GM18517 (cell line): Measurements from ENCODE around the gene MSMP.

Experiments
- ATAC-seq: cut with Tn5 transposase; IDR thresholded peaks from one replicate; pipeline ENCODE4 v1.9.1; 2021; ENCODE audit warnings: mild to moderate bottlenecking, moderate library complexity; ENCODE audit not compliant: unreplicated experiment

Gene MSMP

GRCh38 chr9:35771943-35772342 lies 17.9 kb upstream of the MSMP start:
- no peak for ATAC-seq

GRCh38 chr9:35771534-35771933 lies 17.5 kb upstream of the MSMP start:
- no peak for ATAC-seq

DNA sequence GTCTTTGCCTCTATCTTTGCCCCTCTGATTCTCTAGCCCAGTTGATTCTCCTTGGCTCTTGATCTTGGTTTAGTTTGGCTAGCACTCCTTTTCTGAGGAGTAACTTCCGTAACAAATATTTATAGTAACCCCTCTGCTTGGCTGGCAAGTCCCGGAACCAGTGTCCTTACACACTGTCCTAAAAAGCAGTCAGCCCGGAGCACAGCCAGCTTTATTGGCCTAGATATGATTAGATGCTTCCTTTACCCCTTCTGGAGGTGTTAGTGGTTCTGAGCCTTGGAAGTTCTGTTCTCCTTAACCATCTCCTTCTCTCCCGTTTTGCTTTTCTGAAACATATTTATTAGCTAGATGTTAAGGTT lies 17.0 kb upstream of the MSMP start:
- no peak for ATAC-seq

DNA sequence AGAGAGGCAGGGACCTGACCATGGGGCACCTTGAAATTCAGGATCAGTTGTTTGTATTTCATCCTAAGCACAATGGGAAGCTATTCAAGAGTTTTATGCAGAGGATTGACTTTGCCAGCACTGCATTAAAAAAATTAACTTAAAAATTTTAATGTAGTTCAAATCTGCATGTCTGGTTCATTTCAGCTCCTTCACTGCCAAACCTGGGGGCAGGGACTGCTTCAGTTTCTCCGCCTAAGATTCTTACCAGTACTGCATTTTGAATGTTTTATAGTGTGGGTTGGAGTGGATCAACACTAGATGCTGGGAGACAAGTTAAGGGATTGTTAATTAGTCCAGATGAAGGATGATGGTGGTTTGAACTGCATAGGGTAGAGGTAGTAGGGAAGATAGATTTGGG lies 15.7 kb upstream of the MSMP start:
- no peak for ATAC-seq

GRCh38 chr9:35767458-35767857 lies 13.4 kb upstream of the MSMP start:
- ATAC-seq = no peak

GRCh38 chr9:35766997-35767396 lies 12.9 kb upstream of the MSMP start:
- ATAC-seq = no peak

DNA sequence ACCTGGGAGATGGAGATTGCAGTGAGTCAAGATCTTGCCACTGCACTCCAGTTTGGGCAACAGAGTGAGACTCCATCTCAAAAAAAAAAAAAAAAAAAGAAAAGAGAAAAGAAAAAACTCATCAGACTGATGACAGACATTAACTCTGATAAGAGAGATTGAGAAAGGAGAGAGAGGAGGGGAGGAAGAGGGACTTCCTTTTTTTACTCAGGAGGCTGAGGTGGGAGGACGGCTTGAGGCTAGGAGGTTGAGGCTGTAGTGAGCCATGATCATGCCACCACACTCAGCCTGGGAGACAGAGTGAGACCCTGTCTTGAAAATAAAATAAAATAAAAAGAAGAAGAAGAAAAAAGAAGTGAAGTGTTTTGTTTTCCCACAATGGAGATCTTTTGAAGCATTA lies 9.7 kb upstream of the MSMP start:
- ATAC-seq = no peak

GRCh38 chr9:35763181-35763580 lies 9.1 kb upstream of the MSMP start:
- ATAC-seq = no peak

DNA sequence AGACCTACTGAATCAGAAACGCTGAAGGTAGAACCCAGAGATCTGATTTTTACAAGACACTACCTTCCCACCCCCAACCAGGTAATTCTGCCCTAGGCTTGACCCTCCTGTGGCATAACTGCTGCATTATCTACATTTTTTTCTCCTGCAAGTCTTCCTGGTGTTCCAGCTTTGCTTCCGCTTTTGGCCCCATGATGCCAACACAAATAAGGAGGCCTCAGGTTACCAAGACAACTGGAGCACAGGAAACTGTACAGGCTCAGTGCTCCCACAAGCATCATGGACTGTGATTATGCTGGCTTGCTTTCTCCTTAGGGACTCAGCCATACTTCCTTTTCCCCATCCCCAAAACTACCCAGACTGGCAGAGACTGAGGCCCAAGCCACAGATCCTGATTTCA lies 6.6 kb upstream of the MSMP start:
- no peak for ATAC-seq

- no peak for ATAC-seq
Observed at GRCh38 chr9:35759795-35760194, 5.7 kb upstream of the MSMP start.

DNA sequence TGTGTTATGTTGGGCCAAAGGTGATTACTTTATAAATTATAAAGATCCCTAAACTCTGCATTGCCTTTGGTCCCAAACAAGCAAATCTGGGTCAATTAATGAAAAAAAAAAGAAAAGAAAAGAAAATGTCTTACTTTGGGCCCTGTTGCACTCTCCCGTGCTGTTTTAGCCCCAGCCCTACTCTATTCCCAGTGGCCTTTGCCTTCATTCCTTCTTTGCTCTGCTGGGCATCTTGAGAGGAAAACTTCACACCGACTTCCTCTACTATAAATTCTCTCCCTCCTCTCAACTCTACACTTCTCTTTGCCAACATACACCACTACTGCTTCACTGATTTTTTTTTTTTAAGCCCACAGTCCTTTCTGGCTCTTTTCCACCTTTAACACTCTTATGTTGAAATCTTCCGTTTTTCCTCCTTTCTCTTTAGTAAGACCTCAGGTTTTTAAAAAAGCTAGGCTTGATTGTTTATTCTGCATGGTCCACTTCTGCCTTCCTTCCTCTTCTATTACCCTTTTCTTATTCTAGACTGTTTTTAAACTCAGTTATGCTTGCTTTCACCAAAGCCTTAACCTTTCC lies 4.5 kb upstream of the MSMP start:
- ATAC-seq = no peak

GRCh38 chr9:35757892-35758275 lies 3.8 kb upstream of the MSMP start:
- ATAC-seq = no peak

DNA sequence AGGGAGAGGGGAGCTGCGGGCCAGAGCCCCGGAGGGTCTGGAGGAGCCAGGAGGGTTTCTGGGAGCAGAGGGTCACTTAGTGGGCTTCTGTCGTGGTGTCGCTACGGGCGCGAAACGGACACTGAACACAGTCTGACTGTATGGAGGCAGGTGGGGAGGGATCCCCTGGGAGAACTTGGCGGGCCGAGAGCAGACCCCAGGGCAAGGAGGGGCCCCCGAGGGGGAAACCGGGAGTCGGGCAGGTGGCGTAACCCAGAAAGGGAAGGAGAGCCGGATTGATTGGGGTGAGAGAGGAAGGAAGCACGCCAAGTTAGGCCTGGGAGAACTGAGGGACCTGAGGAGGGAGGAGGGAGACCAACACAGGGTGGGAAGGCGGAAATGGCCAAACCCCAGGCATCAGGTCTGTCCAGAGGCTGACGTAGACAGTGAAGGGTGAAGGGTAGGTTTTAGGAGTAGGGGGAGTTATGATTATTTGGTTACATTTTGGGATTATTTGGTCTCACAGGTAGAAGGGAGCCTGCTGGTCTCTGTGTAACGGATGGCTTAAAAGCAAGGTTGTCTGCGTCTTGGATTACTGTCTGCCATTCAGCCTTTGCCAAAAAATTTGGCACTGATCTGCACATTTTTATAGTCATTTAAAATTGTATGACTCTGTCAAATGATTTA lies 3.3 kb upstream of the MSMP start:
- ATAC-seq = peak; percentile 38

DNA sequence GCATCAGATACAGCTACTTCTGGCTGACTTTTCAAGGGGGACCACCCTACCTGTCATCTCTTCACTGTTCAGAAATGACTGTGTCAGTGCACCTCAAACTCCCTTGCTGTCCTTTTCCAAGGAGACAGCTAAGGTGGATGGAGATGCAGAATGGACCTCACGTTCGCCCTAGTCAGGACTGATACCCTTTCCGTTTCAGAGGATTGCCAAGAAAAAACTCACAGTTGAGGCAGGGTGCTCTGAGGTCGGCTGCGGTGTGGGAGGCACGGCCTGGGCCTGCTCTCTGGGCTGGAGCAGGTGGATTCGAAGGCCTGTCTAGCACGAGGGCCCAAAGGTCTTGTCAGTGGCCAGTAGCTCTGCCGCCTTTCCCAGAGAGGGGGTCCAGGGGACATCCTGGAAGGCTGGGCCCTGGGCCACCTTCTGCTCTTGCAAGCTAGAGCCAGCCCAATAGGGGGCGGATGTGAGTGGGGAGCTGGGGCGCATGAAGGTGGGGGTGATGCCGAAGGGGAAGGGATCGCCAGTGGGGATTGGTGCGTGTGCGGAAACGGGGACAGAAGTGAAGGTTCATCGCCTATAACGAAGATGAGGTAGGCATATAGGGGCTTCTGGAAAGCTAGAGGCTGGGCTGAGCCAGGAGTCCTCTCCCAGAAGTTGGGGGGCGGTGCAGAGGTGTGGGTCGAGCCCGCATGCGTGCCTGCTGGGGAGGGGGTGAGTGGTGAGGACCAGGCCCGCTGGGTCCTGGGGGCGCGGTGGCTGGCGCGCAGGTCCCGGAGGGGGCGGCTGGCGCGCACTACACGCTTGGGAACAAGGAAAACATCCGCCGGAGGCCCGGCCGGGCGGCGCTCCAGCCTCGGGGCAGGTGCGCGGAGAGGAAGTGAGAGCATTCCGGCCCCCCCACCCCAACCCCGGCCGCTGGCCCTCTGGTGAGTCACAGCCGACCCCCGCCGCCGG lies 2.5 kb upstream of the MSMP start:
- ATAC-seq = peak; percentile 52

GRCh38 chr9:35755071-35755470 lies 995 bp upstream of the MSMP start:
- no peak for ATAC-seq

GRCh38 chr9:35753466-35753865 lies 610 bp downstream of the MSMP start:
- ATAC-seq = no peak

DNA sequence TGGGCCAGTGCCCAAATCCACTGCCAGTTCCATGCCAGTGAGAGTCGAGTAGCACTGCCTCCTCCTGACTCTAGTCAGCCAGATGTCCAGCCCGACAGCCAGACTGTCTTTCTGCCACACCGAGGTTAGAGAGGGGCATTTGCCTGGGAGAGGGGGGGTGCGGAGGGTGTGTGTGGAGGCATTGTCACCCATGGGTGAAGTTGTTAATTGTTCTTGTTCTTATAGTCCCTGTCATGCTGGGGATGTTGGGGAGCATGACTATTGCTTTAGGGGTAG lies 3.9 kb downstream of the MSMP start:
- no peak for ATAC-seq

DNA sequence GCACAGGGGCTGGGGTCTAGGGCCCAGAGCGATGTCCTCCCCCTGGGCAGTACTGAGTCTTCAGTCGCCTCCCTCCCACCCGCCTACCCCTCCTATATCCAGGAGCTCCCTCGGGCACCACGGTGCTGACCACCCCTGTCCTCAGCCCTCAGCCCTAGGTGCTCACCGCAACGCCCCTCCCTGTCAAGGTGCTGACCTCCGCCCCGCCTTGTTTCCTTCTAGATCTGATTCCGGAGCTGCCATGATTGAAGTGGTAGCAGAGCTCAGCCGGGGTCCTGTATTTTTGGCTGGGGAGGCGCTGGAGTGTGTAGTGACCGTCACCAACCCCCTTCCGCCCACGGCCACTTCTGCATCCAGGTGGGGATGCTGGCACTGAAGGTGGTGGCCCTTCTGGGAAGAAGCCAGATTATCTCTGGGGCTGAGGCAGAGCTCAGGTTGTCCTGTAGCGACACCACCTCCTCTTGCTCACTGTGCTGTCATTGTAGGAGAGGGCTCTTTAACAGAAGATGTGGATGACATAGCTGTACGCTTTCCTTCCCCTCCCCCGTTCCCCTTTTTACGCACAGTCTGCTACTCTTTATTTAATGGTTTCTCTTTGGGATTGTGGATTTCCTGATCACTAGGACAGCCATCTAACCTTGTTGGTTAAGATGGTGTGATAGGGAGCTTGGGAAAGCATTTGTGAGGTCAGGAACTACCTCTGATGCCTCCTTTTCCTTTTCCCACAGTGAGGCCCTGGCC lies 4.4 kb downstream of the MSMP start:
- peak; percentile 17 for ATAC-seq

DNA sequence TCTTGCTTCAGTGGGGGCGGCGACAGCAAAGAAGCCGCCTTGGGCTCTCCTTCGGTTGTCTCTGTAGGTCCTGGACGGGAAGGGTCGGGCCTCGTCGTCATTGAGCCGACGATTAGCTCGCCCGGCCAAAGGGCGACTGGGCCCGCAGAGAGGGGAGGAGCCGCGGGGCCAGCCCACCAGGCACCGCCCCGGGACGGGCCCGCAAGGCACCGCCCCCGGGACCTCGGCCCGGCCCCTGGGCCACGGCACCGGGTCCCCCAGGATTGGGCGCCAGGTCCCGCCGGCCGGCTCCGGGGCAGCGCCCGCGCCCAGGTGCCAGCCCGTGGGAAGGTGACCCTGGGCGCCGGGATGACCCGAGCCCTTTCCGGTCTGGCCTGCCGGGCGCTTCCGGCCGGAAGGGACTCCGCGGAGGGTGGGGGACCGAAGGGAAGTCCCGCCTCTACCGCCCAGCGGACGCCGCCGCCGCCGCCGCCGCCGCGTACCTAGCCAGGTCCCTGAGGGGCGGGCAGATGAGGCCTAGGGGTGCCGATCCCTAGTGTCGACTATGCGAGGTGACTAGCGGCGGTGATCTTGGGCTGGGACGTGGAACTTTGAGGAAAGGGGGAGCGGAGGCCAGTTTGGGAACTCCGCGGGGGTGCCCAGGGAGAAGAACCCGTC lies 5.1 kb downstream of the MSMP start, which contains the start of the genes GBA2 and RGP1:
TSS of gene GBA2 (minus strand) at position 371 of the 657 bp plus-strand sequence. CDS start 524 bp downstream, outside the sequence.
TSS of gene RGP1 (plus strand) at position 430 of the 657 bp plus-strand sequence. CDS start 469 bp downstream, outside the sequence.
- peak; percentile 62 for ATAC-seq

GRCh38 chr9:35748242-35748857 lies 5.7 kb downstream of the MSMP start:
- peak; percentile 5 for ATAC-seq
